ENCODE data around the gene DDX1. TPM values are rescaled to one million over a fixed set of nuclear protein-coding genes. Genes with fewer than 3 reads are reported as not detected.
A peak's percentile ranks its signal among the peaks of the same experiment; 100 is the strongest.

The DDX1 gene
- total and polyA plus RNA-seq, 10 of the 15 experiments (the other 5 are each of a cell fraction or from before 2014, with no cell fraction given): 53.2 to 134 (median 85.6) TPM

DNA sequence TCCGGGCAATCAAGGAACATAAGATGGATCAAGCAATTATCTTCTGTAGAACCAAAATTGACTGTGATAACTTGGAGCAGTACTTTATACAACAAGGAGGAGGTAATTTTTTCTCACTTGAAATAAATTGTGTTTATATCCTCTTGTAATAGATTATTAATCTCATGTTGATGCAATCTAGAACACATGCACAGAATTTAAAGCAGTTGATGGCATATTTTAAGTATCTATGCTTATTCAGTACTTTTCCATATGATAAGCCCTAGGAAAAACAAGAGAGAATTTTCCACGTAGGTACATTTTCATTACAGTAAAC is 31.8 kb downstream of the DDX1 start (continued):
- TF ChIP-seq, protein P1, sequence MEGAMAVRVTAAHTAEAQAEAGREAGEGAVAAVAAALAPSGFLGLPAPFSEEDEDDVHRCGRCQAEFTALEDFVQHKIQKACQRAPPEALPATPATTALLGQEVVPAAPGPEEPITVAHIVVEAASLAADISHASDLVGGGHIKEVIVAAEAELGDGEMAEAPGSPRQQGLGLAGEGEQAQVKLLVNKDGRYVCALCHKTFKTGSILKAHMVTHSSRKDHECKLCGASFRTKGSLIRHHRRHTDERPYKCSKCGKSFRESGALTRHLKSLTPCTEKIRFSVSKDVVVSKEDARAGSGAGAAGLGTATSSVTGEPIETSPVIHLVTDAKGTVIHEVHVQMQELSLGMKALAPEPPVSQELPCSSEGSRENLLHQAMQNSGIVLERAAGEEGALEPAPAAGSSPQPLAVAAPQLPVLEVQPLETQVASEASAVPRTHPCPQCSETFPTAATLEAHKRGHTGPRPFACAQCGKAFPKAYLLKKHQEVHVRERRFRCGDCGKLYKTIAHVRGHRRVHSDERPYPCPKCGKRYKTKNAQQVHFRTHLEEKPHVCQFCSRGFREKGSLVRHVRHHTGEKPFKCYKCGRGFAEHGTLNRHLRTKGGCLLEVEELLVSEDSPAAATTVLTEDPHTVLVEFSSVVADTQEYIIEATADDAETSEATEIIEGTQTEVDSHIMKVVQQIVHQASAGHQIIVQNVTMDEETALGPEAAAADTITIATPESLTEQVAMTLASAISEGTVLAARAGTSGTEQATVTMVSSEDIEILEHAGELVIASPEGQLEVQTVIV (IDR thresholded peaks at IDR 0.05; ENCODE audit: borderline replicate concordance, partially characterized antibody): no peak
- no peak for TF ChIP-seq PAX5 (IDR thresholded peaks at IDR 0.05; ENCODE audit: borderline replicate concordance, low read depth, low read length)
- no peak for TF ChIP-seq ZNF622 (IDR thresholded peaks at IDR 0.05)
- TF ChIP-seq, protein P2, sequence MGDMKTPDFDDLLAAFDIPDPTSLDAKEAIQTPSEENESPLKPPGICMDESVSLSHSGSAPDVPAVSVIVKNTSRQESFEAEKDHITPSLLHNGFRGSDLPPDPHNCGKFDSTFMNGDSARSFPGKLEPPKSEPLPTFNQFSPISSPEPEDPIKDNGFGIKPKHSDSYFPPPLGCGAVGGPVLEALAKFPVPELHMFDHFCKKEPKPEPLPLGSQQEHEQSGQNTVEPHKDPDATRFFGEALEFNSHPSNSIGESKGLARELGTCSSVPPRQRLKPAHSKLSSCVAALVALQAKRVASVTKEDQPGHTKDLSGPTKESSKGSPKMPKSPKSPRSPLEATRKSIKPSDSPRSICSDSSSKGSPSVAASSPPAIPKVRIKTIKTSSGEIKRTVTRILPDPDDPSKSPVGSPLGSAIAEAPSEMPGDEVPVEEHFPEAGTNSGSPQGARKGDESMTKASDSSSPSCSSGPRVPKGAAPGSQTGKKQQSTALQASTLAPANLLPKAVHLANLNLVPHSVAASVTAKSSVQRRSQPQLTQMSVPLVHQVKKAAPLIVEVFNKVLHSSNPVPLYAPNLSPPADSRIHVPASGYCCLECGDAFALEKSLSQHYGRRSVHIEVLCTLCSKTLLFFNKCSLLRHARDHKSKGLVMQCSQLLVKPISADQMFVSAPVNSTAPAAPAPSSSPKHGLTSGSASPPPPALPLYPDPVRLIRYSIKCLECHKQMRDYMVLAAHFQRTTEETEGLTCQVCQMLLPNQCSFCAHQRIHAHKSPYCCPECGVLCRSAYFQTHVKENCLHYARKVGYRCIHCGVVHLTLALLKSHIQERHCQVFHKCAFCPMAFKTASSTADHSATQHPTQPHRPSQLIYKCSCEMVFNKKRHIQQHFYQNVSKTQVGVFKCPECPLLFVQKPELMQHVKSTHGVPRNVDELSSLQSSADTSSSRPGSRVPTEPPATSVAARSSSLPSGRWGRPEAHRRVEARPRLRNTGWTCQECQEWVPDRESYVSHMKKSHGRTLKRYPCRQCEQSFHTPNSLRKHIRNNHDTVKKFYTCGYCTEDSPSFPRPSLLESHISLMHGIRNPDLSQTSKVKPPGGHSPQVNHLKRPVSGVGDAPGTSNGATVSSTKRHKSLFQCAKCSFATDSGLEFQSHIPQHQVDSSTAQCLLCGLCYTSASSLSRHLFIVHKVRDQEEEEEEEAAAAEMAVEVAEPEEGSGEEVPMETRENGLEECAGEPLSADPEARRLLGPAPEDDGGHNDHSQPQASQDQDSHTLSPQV (IDR thresholded peaks at IDR 0.05): no peak
- no peak for TF ChIP-seq RBBP5 (conservative IDR thresholded peaks at IDR 0.05)

DNA sequence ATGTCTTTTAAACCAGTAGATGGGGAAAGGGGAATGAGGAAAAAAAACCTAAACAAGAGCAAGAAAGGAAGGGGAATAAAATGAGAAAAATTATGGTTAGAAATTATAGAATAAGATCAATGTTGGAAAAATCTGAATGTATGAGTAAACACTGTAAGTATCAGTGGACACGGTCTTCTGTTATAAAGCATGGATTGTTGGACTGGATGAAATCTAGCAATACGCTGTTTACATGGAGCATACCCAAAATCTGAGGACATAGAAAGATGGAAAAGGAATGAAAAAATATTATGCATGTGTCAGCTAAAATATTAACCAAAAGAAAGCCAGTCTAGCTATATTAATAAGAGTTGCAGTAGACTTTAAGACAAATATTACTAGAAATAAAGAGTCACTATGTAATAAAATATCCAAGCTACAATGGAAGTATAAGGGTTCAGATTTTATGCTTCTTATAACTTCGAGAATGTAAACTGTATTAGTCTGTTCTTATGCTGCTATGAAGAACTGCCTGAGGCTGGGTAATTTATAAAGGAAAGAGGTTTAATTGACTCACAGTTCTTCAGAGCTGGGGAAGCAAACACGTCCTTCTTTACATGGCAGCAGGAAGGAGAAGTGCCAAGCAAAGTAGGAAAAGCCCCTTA is 32.4 kb downstream of the DDX1 start:
- Histone ChIP-seq H3K27ac (ENCODE audit: control insufficient read depth, insufficient read depth) (no peak overlapping the region), H3K4me1 (ENCODE audit: control insufficient read depth, insufficient read depth, low read length) (no peaks in the 10 kb centered on the region), H3K4me3 (no peak overlapping the region), H3K36me3 (ENCODE audit: control insufficient read depth in 2 of 2, insufficient read depth in 2 of 2, low read length in 1 of 2) (peaks cover 4 to 20% of the 10 kb centered on the region in 2 experiments), H4K20me1 (ENCODE audit: control insufficient read depth, insufficient read depth) (no peaks in the 10 kb centered on the region), H3K27me3 (replicated peaks in 1 of 2; ENCODE audit: control insufficient read depth in 2 of 2, insufficient read depth in 2 of 2, low read length in 1 of 2) (no peaks in the 10 kb centered on the region), H3K79me2 (ENCODE audit: control insufficient read depth, insufficient read depth, low read length) (no peaks in the 10 kb centered on the region), H2AFZ (ENCODE audit: control insufficient read depth, low read depth, low read length) (no peak overlapping the region), H3K4me2 (ENCODE audit: control insufficient read depth, insufficient read depth) (no peak overlapping the region), H3K9me3 (replicated peaks; ENCODE audit: control insufficient read depth, insufficient read depth, low read length) (no peaks in the 10 kb centered on the region; the same call in 2 of the 3 replicates), H3K9ac (ENCODE audit: control insufficient read depth, insufficient read depth, low read length) (no peak overlapping the region)
- SMC1A ChIA-PET (ENCODE audit: uncharacterized antibody, unreplicated experiment): no interaction called here
- CTCF ChIA-PET: interaction anchor here (1.3 kb wide), 1 partner anchor 13 kb away, joined by 4 read pairs; no protein-coding TSS in a partner anchor
- POLR2A ChIA-PET: no interaction called here
- BruUV-seq (replicated peaks): TSS peak; percentile 21
- DNase-seq (ENCODE audit: low read depth, low spot score): no peak
- intact Hi-C loops (cut with micrococcal nuclease; ENCODE audit: unreplicated experiment) (no loop called here), in situ Hi-C loops (cut with MboI) (no loop called here)
- WGBS (ENCODE audit: insufficient coverage, insufficient replicate concordance, low lambda C conversion rate, missing lambda C conversion rate): 69% methylated on average over 4 of the region's 4 CpGs
- no peak for FAIRE-seq
- ATAC-seq: no peak
- RAD21 ChIA-PET (ENCODE audit: unreplicated experiment): no interaction called here
- TF ChIP-seq SIX5 (IDR thresholded peaks at IDR 0.05; ENCODE audit: low read depth, low read length, severe bottlenecking) (no peak), LARP7 (IDR thresholded peaks at IDR 0.05) (no peak), DPF2 (IDR thresholded peaks at IDR 0.05) (no peak), SMAD1 (IDR thresholded peaks at IDR 0.05; ENCODE audit: low read depth, partially characterized antibody) (no peak)
- TF ChIP-seq, protein P3, sequence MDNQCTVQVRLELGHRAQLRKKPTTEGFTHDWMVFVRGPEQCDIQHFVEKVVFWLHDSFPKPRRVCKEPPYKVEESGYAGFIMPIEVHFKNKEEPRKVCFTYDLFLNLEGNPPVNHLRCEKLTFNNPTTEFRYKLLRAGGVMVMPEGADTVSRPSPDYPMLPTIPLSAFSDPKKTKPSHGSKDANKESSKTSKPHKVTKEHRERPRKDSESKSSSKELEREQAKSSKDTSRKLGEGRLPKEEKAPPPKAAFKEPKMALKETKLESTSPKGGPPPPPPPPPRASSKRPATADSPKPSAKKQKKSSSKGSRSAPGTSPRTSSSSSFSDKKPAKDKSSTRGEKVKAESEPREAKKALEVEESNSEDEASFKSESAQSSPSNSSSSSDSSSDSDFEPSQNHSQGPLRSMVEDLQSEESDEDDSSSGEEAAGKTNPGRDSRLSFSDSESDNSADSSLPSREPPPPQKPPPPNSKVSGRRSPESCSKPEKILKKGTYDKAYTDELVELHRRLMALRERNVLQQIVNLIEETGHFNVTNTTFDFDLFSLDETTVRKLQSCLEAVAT (IDR thresholded peaks at IDR 0.05): no peak
- TF ChIP-seq, protein P2 (IDR thresholded peaks at IDR 0.05): no peak
